Epithelial cell of esophagus (primary cell): ENCODE data around the gene TAS1R1.
"Not testable (repeated sequence)": the region's sequence is repeated elsewhere in the genome, so short reads cannot be mapped to it uniquely, and the experiment has no call there.

Source experiments
- DNase-seq: peaks from one replicate; pipeline ENCODE4 v3.0.0; 2010; ENCODE audit warnings: low read depth
- H3K4me3 ChIP-seq: 2 replicates; pipeline ENCODE4 v1.5.1; 2011; ENCODE audit warnings: mild to moderate bottlenecking, low read length, control low read depth
- CTCF ChIP-seq: IDR thresholded peaks from 2 replicates; pipeline ENCODE4 v1.5.1; 2011; ENCODE audit warnings: low read depth, mild to moderate bottlenecking, low read length, control low read depth, inconsistent platforms; ENCODE audit not compliant: insufficient read depth; ENCODE audit errors: missing control alignments

TAS1R1 gene

GRCh38 chr1:6545276-6546112, 9.6 kb upstream of the TAS1R1 start:
- no peak for TF ChIP-seq CTCF
- peak; percentile 54 for DNase-seq
- no peak overlapping the region for H3K4me3 ChIP-seq

GRCh38 chr1:6546326-6546725, 8.8 kb upstream of the TAS1R1 start:
- TF ChIP-seq CTCF: no peak
- DNase-seq: no peak
- H3K4me3 ChIP-seq: no peak overlapping the region

- H3K4me3 ChIP-seq: no peak overlapping the region
- peak; percentile 57 for DNase-seq
- TF ChIP-seq CTCF: peak; percentile 25
Observed at GRCh38 chr1:6547301-6547700, 7.8 kb upstream of the TAS1R1 start.

GRCh38 chr1:6554031-6554906, 838 bp upstream of the TAS1R1 start, which contains the start of gene NOL9:
TSS of gene NOL9 (minus strand) at chr1:6554513. CDS start at chr1:6554502, 11 bp downstream.
- peak; percentile 91 for DNase-seq
- peak; percentile 87 for TF ChIP-seq CTCF
- peak within 1 kb of the TSS; percentile 95 for H3K4me3 ChIP-seq

GRCh38 chr1:6557597-6557996, 2.5 kb downstream of the TAS1R1 start:
- TF ChIP-seq CTCF: no peak
- H3K4me3 ChIP-seq: no peak overlapping the region
- no peak for DNase-seq

GRCh38 chr1:6559161-6559560, 4.1 kb downstream of the TAS1R1 start:
- peak; percentile 63 for DNase-seq

GRCh38 chr1:6560267-6560666, 5.2 kb downstream of the TAS1R1 start:
- H3K4me3 ChIP-seq: no peak overlapping the region
- no peak for TF ChIP-seq CTCF

More at GRCh38 chr1:6559161-6559560, 4.1 kb downstream of the TAS1R1 start:
- not testable (repeated sequence) for H3K4me3 ChIP-seq

More at GRCh38 chr1:6560267-6560666, 5.2 kb downstream of the TAS1R1 start:
- no peak for DNase-seq
